Mesenteric fat pad (tissue), 1 donor: ENCODE measurements around the gene C5orf58. TPM values are rescaled to one million over a fixed set of nuclear protein-coding genes. Genes with fewer than 3 reads are reported as not detected.
"Not testable (repeated sequence)": the region's sequence is repeated elsewhere in the genome, so short reads cannot be mapped to it uniquely, and the experiment has no call there.

Source experiments
- DNase-seq: peaks from one replicate; pipeline ENCODE4 v3.0.0-alpha.2; 2020; ENCODE audit warnings: low spot score
- total RNA-seq: library from RNA; stranded (reverse); fragmentation: NEBNext Ultra II Directional; extraction: Animal tissue kit (Norgen Biotek cat#: 25700); gene quantifications from one replicate; pipeline ENCODE4 v1.2.1, GENCODE V29; 2021
- donor health status: DM: yes; HTN: yes; CAD: no.

The C5orf58 gene
- total RNA-seq, 1 donor from 2014 or later: not detected

DNA sequence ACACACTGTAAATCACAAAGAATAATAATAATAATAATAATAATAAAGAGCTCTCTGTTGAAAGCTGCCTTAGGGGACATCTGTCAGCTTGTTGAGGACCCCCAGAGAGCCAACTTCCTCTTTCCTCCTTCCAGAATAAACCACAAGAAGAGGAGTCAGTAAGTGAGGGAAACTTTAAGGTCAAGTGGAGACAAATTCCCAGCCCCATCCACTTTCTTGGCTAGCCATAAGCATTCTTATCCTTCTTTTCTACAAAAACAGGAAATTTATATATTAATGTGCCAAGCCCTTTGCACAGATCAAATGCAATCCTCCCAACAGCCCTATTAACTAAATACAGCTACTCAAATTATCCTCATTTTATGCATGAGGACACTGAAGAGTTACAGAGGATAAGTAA is 9.4 kb upstream of the C5orf58 start:
- no peak for DNase-seq

DNA sequence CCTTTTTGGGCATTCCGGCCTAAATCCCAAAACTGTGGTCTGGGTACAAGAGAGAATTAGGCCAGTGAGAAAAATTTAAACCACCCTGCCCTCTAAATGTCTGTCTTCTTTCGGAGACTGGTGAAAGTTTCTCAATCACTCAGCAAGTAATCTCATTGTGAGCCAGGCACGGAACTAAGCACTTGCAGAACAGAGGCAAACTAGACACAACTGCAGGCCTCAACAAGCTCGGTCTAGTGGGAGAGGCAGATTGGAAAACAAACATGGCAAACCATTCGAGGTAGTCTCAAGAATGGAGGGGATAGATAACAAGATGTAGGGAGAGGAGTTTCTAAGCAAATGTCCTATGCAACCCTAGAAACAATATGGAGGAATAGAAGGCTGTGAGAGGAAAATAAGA is 8.9 kb upstream of the C5orf58 start:
- DNase-seq: no peak

GRCh38 chr5:170225326-170226128 is 7.3 kb upstream of the C5orf58 start:
- DNase-seq: no peak

DNA sequence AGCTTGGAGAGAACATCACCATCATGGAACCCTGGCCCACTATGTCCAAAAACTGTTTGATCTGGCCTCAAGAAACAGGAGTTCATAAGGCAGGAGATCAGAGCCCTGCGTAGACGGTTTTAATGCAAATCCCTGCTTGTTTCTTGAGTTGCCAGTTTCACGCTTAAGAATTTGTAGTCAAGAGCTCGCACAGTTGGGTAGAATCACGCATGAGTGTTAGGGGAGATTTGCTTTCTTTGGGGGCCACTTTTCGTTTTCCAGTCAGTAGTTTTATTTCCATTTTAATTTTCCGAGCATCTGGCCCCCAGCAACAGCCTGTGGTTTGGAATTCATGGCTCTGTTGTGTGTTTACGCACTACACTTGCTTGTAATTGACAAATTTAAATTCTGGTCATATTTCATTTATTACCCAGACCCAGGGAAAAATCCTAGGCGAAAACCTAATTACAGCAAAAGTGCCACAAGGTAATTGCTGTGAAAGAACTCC is 6.6 kb upstream of the C5orf58 start:
- DNase-seq: no peak

- DNase-seq: no peak
Observed at GRCh38 chr5:170226661-170227060, 6.1 kb upstream of the C5orf58 start.

GRCh38 chr5:170228762-170229435 is 3.9 kb upstream of the C5orf58 start:
- DNase-seq: no peak

DNA sequence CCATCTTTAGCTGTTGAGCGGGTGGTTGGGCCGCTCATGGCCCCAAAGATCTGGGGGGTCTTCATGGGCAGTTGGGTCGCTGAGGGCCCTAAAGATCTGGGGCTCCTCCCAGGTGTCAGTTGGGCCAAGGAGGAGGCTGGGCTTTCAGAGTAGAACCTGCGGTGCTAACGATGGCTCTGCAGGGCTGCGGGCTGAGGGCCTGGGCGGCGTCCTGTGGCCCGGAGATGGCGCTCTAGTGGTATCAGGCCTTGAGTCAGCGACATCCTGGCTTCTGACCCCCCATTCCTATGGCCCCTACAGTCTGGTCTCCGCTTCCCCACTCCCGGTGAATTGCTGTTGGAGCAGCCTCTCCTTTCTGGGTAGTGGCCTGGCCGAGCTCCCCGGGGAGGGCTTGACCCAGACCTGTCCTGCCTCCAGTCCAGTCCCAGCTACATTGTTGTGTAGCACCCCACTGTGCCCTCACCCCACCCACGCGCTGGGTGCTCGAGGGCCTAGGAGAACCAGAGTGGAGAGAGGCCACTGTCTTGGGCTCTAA is 640 bp downstream of the C5orf58 start:
- DNase-seq: no peak

- DNase-seq: no peak
Observed at GRCh38 chr5:170235876-170236864, 3.4 kb downstream of the C5orf58 start.

DNA sequence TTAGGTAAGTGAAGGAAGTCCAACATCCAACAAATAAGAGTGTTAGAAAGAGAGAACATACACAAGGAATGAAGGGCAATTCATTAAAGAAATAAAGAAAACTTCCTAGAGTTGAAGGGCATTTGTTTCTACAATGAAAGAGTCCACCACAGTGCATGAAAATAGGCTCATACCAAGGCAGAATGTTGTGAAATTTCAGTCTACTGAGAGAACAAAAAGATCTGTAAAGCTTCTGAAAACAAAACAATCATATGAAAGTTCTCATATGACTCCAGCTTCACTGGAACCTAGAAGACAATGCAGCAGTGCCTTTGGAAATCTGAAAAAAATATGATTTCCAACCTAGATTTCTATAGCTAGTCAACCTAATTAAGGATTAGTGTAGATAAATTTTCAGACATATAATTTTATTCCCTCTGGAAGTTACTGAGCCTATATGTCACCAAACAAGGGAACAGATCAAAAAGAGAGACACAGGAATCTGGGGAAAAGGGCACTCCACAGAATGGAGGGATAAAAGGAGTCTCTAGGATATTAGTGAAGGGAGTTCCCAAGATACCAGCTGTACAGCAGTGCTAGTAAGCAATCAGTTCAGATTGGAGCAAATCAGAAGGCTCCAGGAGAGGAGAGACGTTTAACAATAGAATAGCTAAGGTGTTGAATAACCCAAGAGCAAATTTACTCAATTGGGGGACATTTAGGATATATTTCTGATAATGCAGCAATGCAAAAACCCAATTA is 5.8 kb downstream of the C5orf58 start:
- no peak for DNase-seq

- DNase-seq: not testable (repeated sequence)
Observed at GRCh38 chr5:170245436-170245835, 12.7 kb downstream of the C5orf58 start.

- no peak for DNase-seq
Observed at GRCh38 chr5:170246126-170246870, 13.5 kb downstream of the C5orf58 start.

- DNase-seq: no peak
Observed at GRCh38 chr5:170247363-170247762, 14.6 kb downstream of the C5orf58 start.

DNA sequence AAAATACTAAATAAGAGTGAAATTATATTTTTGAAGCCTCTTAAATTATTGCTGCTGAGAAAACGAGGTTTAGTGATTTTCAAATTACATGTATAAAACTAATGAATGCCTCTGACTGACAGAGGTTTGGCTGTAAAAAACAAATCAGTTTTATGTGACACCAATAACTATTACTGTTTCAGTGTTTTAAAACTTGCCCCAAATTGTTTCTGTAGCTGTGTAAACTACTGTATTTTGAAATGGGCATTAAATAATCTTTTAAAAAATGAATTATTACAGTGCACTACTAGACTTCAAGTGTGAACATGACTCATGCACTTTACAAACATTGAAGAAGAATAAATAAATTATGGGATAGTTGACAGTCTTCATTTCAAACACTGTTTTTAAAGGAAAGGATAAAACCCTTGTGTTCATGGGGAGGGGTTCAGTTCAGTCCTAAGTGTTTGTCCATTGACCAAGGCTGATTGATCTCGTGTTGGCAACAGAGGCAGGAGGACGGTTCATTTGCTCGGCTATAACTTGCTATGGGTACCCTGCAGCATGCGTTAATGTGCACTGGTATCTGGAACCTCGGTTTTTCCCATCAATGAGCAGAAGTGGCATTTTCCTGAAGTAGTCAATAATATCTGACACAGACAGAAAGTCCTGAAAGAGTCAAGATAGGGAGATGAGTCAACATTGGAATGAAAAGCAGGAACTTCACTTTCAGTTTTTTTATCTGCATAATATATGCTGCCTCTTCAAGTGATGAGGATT is 15.6 kb downstream of the C5orf58 start:
- DNase-seq: no peak

GRCh38 chr5:170248931-170249227 is 16.1 kb downstream of the C5orf58 start:
- not testable (repeated sequence) for DNase-seq

DNA sequence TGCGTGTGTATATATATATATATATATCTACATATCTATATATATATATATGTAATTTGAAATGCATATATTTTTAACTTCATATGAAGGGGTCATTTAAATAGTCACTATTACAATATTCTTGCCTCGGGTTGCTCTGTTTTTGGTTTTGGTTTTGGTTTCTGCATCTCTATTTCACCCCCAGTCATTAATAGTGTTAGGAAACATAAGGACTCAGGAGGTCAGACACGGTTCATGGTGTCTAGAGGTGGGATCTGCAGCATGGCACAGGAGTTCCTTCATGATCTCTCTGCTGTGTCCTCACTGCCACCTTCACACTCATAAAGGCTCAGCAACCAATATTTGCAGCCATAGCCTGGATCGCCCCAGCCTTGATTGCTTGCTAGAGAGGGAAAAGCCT is 16.6 kb downstream of the C5orf58 start:
- DNase-seq: no peak

DNA sequence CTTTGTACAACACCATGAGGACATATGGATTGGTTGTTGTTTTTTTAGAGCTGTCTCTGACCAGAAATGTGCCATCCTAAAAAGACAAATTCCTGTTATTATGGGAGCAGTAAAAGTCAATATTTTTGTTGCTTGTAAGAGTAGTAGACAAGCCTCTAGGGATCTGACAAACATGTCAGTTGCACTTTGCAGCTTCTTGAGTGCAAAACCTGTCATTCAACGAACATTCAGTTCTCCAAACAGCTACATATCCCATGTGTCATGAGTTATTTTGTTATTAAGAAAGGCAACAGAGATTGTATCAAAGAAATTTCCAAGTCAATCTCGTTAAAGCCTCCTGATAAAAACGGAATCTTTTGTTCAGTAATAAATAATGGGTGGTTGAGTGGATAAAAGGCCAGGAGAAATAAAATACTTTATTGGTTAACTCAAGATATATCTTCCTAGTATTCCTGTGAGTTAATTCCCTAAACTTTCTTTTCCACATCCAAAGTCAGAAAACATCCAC is 18.1 kb downstream of the C5orf58 start:
- no peak for DNase-seq

- no peak for DNase-seq
Observed at GRCh38 chr5:170251462-170251861, 18.7 kb downstream of the C5orf58 start.

- no peak for DNase-seq
Observed at GRCh38 chr5:170252109-170252508, 19.3 kb downstream of the C5orf58 start.
